Neural cell (in vitro differentiated cells): ENCODE results near the gene TBC1D32. TPM values are rescaled to one million over a fixed set of nuclear protein-coding genes. Genes with fewer than 3 reads are reported as not detected.

Experiments
- H2AFZ ChIP-seq: fragments of 200-600, 300-800 bp; sonication (generic), shearing (Covaris generic); 2 replicates; pipeline ENCODE4 v1.6.0; 2014; ENCODE audit warnings: low read depth, mild to moderate bottlenecking, antibody characterized with exemption, low read length, moderate library complexity
- H3F3A ChIP-seq: fragments of 200-600 bp; shearing (Covaris generic); 2 replicates; pipeline ENCODE4 v1.6.1; 2016; ENCODE audit warnings: mild to moderate bottlenecking, moderate library complexity, mixed read lengths, antibody characterized with exemption, low read length; ENCODE audit not compliant: insufficient read depth, poor library complexity, severe bottlenecking
- H3K27ac ChIP-seq: fragments of 200-600, 300-800 bp; sonication (generic), shearing (Covaris generic); 2 replicates; pipeline ENCODE4 v1.5.1; 2014; ENCODE audit warnings: mild to moderate bottlenecking, low read length, moderate library complexity
- H3K27me3 ChIP-seq: fragments of 300-800, 200-600 bp; sonication (generic), shearing (Covaris generic); 2 replicates; pipeline ENCODE4 v1.6.0; 2014; ENCODE audit warnings: mild to moderate bottlenecking, low read depth, low read length, moderate library complexity; ENCODE audit not compliant: insufficient read depth
- H3K36me3 ChIP-seq: fragments of 300-800, 200-600 bp; sonication (generic), shearing (Covaris generic); 2 replicates; pipeline ENCODE4 v1.5.1; 2014; ENCODE audit warnings: mild to moderate bottlenecking, antibody characterized with exemption, low read length, moderate library complexity; ENCODE audit not compliant: insufficient read depth
- H3K4me2 ChIP-seq: fragments of 300-800, 200-600 bp; sonication (generic), shearing (Covaris generic); 2 replicates; pipeline ENCODE4 v1.6.0; 2014; ENCODE audit warnings: mild to moderate bottlenecking, low read length
- H3K4me3 ChIP-seq: fragments of 300-800, 200-600 bp; sonication (generic), shearing (Covaris generic); 2 replicates; pipeline ENCODE4 v1.5.1; 2014; ENCODE audit warnings: mild to moderate bottlenecking, low read length, moderate library complexity
- H3K79me2 ChIP-seq: fragments of 200-600 bp; shearing (Covaris generic); replicated peaks from 2 replicates; pipeline ENCODE4 v1.6.0; 2014; ENCODE audit warnings: mild to moderate bottlenecking, low read length, moderate library complexity; ENCODE audit not compliant: insufficient read depth
- H3K9ac ChIP-seq: fragments of 300-800, 200-600 bp; sonication (generic), shearing (Covaris generic); 2 replicates; pipeline ENCODE4 v1.6.1; 2016; ENCODE audit warnings: mild to moderate bottlenecking, low read length, mixed read lengths
- H3K9me2 ChIP-seq: fragments of 200-600 bp; shearing (Covaris generic); 2 replicates; pipeline ENCODE4 v1.6.1; 2016; ENCODE audit warnings: mild to moderate bottlenecking, low read length, mixed read lengths; ENCODE audit not compliant: insufficient read depth
- H3K9me3 ChIP-seq: fragments of 200-600, 300-800 bp; sonication (generic), shearing (Covaris generic); 2 replicates; pipeline ENCODE4 v1.6.1; 2016; ENCODE audit warnings: mild to moderate bottlenecking, mixed run types, low read length, moderate library complexity, mixed read lengths
- H4K20me1 ChIP-seq: fragments of 200-600 bp; shearing (Covaris generic); 2 replicates; pipeline ENCODE4 v1.6.1; 2016; ENCODE audit warnings: mild to moderate bottlenecking, mixed run types; ENCODE audit not compliant: insufficient read depth
- EP300 ChIP-seq: fragments of 450-650 bp; conservative IDR thresholded peaks from 2 replicates; pipeline ENCODE4 v1.6.1; 2014; ENCODE audit warnings: antibody characterized with exemption, mild to moderate bottlenecking, moderate library complexity; ENCODE audit not compliant: poor library complexity, severe bottlenecking
- EZH2 ChIP-seq: fragments of 200-600, 300-800 bp; shearing (Covaris generic), sonication (generic); IDR thresholded peaks from 2 replicates; pipeline ENCODE4 v1.6.1; 2014; ENCODE audit warnings: antibody characterized with exemption, low read length, borderline replicate concordance, mild to moderate bottlenecking; ENCODE audit not compliant: insufficient read depth, poor library complexity, severe bottlenecking
- MXI1 ChIP-seq: fragments of 450-650 bp; conservative IDR thresholded peaks from 2 replicates; pipeline ENCODE4 v1.6.1; 2014; ENCODE audit warnings: antibody characterized with exemption, mild to moderate bottlenecking; ENCODE audit not compliant: poor library complexity, severe bottlenecking
- POLR2AphosphoS5 ChIP-seq: IDR thresholded peaks from 2 replicates; pipeline ENCODE4 v1.6.1; 2012
- RAD21 ChIP-seq: fragments of 450-650 bp; conservative IDR thresholded peaks from 2 replicates; pipeline ENCODE4 v1.6.1; 2014; ENCODE audit warnings: antibody characterized with exemption, mild to moderate bottlenecking, moderate library complexity
- SMC3 ChIP-seq: fragments of 450-650 bp; conservative IDR thresholded peaks from 2 replicates; pipeline ENCODE4 v1.6.1; 2014; ENCODE audit warnings: antibody characterized with exemption, mild to moderate bottlenecking, moderate library complexity; ENCODE audit not compliant: poor library complexity
- TAF1 ChIP-seq: IDR thresholded peaks from 2 replicates; pipeline ENCODE4 v1.6.1; 2012; ENCODE audit warnings: low read depth
- polyA plus RNA-seq: library from polyadenylated mRNA; depleted of rRNA; stranded (reverse); fragments of >200 nt; gene quantifications from 2 replicates; pipeline ENCODE4 v1.2.3, GENCODE V29; 2014
- TF ChIP-seq, protein P1 (sequence below): fragments of 450-650 bp; IDR thresholded peaks from 2 replicates; pipeline ENCODE4 v1.5.1; 2014; ENCODE audit warnings: antibody characterized with exemption, mild to moderate bottlenecking, moderate library complexity; ENCODE audit not compliant: poor library complexity, severe bottlenecking
- TF ChIP-seq, protein P2 (sequence below): IDR thresholded peaks from 2 replicates; pipeline ENCODE4 v1.6.1; 2012; ENCODE audit warnings: borderline replicate concordance

The TBC1D32 gene
- polyA plus RNA-seq, 1 donor from 2014 or later = 33.2 TPM

DNA sequence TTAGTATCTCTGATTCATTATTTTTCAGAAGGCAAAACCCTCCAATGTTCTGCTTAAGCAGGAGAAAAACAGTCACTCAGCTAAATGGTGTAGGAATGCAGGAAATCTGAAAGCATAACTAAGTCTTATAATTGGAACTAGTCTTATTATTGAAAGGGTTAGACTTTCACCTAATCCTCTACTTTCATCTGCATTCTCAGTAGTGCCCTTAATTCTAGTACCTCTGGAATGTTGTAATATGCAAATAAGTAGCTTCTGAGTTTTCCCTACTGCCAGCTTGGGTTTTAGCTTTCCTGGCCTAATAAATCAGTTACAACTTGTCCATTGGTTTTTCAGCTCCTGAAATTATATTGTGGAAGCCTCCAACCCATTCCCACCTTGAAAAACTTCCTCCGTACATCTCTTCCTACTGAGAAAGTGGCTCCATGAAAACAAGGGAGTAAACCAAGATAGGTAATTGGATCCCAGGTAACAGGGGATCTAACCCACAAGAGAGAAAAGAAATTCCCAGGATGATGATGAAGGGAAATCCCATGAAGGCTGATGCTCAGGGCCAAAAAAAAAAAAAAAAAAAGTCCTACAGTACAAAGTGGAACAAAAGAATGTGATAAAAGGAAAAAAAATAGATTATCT lies 147.0 kb downstream of the TBC1D32 start:
- Histone ChIP-seq H3K36me3 (no peaks in the 10 kb centered on the region), H2AFZ (no peak overlapping the region), H3K4me2 (no peak overlapping the region), H3K9me2 (no peaks in the 10 kb centered on the region), H3F3A (no peaks in the 10 kb centered on the region), H4K20me1 (no peaks in the 10 kb centered on the region), H3K9ac (no peak overlapping the region), H3K4me3 (no peak overlapping the region), H3K9me3 (no peaks in the 10 kb centered on the region), H3K27ac (no peak overlapping the region), H3K79me2 (no peaks in the 10 kb centered on the region), H3K27me3 (no peaks in the 10 kb centered on the region)
- TF ChIP-seq EP300 (no peak), MXI1 (no peak), EZH2 (no peak)

DNA sequence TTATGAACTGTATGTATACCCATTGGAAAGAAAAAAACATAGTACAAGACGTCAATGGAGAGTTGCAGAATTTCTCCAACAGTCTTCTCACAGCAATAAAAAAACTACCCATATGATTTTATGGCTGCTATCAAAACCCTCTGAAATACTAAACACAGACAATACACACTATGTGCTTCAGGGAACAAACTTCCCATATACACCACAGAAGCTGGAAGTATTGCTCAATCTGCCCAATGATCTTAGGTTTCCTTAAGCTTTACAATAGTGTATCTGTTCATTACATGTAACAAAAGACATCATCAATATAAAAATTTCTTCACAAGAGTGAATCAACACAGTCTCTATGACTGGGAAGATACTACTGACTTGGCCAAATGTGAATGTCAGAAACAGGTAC lies 150.5 kb downstream of the TBC1D32 start:
- Histone ChIP-seq H3K9me3 (no peaks in the 10 kb centered on the region), H2AFZ (no peak overlapping the region), H3K79me2 (no peaks in the 10 kb centered on the region), H3F3A (no peaks in the 10 kb centered on the region), H3K9me2 (no peaks in the 10 kb centered on the region), H3K4me3 (no peak overlapping the region), H3K27me3 (no peaks in the 10 kb centered on the region), H3K9ac (no peak overlapping the region), H3K36me3 (no peaks in the 10 kb centered on the region), H3K27ac (no peak overlapping the region), H3K4me2 (no peak overlapping the region), H4K20me1 (no peaks in the 10 kb centered on the region)
- no peak for TF ChIP-seq RAD21
- TF ChIP-seq EP300 = no peak
- no peak for TF ChIP-seq EZH2
- TF ChIP-seq, protein P1, sequence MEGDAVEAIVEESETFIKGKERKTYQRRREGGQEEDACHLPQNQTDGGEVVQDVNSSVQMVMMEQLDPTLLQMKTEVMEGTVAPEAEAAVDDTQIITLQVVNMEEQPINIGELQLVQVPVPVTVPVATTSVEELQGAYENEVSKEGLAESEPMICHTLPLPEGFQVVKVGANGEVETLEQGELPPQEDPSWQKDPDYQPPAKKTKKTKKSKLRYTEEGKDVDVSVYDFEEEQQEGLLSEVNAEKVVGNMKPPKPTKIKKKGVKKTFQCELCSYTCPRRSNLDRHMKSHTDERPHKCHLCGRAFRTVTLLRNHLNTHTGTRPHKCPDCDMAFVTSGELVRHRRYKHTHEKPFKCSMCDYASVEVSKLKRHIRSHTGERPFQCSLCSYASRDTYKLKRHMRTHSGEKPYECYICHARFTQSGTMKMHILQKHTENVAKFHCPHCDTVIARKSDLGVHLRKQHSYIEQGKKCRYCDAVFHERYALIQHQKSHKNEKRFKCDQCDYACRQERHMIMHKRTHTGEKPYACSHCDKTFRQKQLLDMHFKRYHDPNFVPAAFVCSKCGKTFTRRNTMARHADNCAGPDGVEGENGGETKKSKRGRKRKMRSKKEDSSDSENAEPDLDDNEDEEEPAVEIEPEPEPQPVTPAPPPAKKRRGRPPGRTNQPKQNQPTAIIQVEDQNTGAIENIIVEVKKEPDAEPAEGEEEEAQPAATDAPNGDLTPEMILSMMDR = no peak
- TF ChIP-seq POLR2AphosphoS5 = no peak
- no peak for TF ChIP-seq TAF1
- no peak for TF ChIP-seq SMC3
- TF ChIP-seq, protein P2, sequence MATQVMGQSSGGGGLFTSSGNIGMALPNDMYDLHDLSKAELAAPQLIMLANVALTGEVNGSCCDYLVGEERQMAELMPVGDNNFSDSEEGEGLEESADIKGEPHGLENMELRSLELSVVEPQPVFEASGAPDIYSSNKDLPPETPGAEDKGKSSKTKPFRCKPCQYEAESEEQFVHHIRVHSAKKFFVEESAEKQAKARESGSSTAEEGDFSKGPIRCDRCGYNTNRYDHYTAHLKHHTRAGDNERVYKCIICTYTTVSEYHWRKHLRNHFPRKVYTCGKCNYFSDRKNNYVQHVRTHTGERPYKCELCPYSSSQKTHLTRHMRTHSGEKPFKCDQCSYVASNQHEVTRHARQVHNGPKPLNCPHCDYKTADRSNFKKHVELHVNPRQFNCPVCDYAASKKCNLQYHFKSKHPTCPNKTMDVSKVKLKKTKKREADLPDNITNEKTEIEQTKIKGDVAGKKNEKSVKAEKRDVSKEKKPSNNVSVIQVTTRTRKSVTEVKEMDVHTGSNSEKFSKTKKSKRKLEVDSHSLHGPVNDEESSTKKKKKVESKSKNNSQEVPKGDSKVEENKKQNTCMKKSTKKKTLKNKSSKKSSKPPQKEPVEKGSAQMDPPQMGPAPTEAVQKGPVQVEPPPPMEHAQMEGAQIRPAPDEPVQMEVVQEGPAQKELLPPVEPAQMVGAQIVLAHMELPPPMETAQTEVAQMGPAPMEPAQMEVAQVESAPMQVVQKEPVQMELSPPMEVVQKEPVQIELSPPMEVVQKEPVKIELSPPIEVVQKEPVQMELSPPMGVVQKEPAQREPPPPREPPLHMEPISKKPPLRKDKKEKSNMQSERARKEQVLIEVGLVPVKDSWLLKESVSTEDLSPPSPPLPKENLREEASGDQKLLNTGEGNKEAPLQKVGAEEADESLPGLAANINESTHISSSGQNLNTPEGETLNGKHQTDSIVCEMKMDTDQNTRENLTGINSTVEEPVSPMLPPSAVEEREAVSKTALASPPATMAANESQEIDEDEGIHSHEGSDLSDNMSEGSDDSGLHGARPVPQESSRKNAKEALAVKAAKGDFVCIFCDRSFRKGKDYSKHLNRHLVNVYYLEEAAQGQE = no peak
- TF ChIP-seq MXI1 = no peak
